Nephron progenitor cell (in vitro differentiated cells): ENCODE data around the gene OR52A5.
"Not testable (repeated sequence)": the region's sequence is repeated elsewhere in the genome, so short reads cannot be mapped to it uniquely, and the experiment has no call there.

Experiments
- DNase-seq: peaks from one replicate; pipeline ENCODE4 v3.0.0; 2021
- H3K27ac Mint-ChIP-seq: 2 replicates; pipeline ENCODE4 v1.8.0; 2021; ENCODE audit warnings: mild to moderate bottlenecking, moderate library complexity, mixed read lengths
- H3K27me3 Mint-ChIP-seq: 2 replicates; pipeline ENCODE4 v1.8.0; 2021; ENCODE audit warnings: mild to moderate bottlenecking, low read depth, mixed read lengths; ENCODE audit not compliant: poor library complexity
- H3K36me3 Mint-ChIP-seq: 2 replicates; pipeline ENCODE4 v1.8.0; 2021; ENCODE audit warnings: low read depth, mixed read lengths
- H3K4me1 Mint-ChIP-seq: 2 replicates; pipeline ENCODE4 v1.8.0; 2021; ENCODE audit warnings: mixed read lengths
- H3K4me3 Mint-ChIP-seq: 2 replicates; pipeline ENCODE4 v1.8.0; 2021; ENCODE audit warnings: mild to moderate bottlenecking, moderate library complexity, mixed read lengths
- H3K9me3 Mint-ChIP-seq: 2 replicates; pipeline ENCODE4 v1.8.0; 2021; ENCODE audit warnings: mild to moderate bottlenecking, moderate library complexity, mixed read lengths
- TF ChIP-seq, protein P1 (sequence below): fragments of 200-600 bp; sonication (generic); IDR thresholded peaks from 2 replicates; pipeline ENCODE4 v1.5.0; 2021; ENCODE audit warnings: antibody characterized with exemption

Gene OR52A5

DNA sequence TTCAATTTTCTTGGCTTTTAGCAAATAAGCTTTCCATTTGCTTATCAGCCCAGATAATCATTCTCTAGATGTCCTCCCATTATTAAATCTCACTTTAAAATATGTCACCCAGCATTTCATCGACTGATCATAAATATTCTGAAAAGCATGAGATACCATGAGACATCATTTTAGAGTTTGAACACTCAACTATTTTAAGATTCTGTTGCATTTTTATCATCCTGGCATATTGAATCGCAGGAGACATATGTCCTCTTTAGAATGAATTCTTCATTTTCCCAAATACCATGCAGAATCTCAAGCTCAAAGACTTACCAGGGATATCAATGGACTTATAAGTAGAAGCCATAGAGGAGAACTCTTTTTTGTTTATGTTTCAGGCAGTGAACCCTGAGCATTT is at the start of gene OR52A5:
Gene OR52A5, minus strand, starts transcription at position 361 of the 400 bp plus-strand sequence. CDS start 5,714 bp downstream, outside the sequence.
- TF ChIP-seq, protein P1, sequence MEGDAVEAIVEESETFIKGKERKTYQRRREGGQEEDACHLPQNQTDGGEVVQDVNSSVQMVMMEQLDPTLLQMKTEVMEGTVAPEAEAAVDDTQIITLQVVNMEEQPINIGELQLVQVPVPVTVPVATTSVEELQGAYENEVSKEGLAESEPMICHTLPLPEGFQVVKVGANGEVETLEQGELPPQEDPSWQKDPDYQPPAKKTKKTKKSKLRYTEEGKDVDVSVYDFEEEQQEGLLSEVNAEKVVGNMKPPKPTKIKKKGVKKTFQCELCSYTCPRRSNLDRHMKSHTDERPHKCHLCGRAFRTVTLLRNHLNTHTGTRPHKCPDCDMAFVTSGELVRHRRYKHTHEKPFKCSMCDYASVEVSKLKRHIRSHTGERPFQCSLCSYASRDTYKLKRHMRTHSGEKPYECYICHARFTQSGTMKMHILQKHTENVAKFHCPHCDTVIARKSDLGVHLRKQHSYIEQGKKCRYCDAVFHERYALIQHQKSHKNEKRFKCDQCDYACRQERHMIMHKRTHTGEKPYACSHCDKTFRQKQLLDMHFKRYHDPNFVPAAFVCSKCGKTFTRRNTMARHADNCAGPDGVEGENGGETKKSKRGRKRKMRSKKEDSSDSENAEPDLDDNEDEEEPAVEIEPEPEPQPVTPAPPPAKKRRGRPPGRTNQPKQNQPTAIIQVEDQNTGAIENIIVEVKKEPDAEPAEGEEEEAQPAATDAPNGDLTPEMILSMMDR, result no peak
- H3K27ac Mint-ChIP-seq, result no peak within 1 kb of the TSS
- DNase-seq, result no peak
- no peak within 1 kb of the TSS for H3K4me3 Mint-ChIP-seq
- H3K4me1 Mint-ChIP-seq, result no peaks in the 10 kb centered on the region
- no peaks in the 10 kb centered on the region for H3K9me3 Mint-ChIP-seq
- H3K27me3 Mint-ChIP-seq, result no peaks in the 10 kb centered on the region
- H3K36me3 Mint-ChIP-seq, result no peaks in the 10 kb centered on the region

DNA sequence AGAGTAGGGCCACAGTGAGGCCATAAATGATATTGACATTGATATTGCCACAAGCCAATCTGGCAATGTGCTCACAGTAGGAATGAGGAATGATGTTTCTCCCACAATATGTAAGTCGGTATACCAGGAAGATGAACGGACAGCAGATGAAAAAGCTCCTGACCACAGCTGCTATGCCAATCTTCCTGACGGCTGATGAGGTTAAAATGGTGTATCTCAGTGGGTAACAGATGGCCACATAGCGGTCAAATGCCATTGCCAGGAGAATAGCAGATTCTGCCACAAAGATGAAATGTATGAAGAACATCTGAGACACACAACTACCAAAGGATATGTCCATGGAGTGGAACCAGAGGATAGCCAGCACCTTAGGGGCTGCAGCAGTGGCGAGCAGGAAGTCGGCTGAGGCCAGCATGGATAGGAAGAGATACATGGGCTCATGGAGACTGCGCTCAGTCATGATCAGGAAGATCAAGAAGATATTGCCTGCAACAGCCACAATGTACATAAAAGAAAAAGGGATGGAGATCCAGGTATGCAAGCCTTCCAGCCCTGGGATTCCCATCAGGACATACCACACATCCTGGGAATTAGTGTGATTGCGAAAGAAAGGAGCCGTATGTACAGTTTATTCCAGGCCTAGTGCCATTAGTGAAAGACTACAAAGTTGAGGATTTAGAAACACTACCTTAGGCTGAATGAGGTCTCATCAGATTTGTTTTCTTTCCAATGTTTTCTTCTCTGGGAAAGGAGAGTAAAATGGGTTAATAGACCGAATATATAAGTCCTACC is 40.1 kb upstream of the OR52A5 start:
- H3K27me3 Mint-ChIP-seq, result peaks cover 3% of the 10 kb centered on the region
- TF ChIP-seq, protein P1, result no peak
- H3K4me3 Mint-ChIP-seq, result no peak overlapping the region
- DNase-seq, result no peak
- H3K9me3 Mint-ChIP-seq, result no peaks in the 10 kb centered on the region
- H3K4me1 Mint-ChIP-seq, result no peaks in the 10 kb centered on the region
- H3K36me3 Mint-ChIP-seq, result no peaks in the 10 kb centered on the region
- H3K27ac Mint-ChIP-seq, result no peak overlapping the region

DNA sequence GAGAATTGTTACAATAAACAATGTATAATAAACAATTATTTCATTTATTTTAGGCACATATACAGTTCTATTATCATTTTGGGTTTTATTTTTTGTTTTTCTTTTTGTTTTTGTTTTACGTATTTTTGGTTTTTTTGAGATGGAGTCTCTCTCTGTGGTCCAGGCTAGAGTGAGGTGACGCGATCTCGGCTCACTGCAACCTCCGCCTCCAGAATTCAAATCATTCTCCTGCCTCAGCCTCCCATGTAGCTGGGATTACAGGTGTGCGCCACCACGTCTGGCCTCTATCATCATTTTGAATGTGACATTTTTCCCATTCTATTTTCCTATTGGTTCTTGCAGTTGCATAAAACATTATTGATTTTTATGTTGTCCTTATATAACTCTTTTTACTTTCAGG is 36.8 kb upstream of the OR52A5 start:
- Mint-ChIP-seq H3K4me3 (no peak overlapping the region), H3K4me1 (no peaks in the 10 kb centered on the region), H3K27me3 (peaks cover 3% of the 10 kb centered on the region), H3K36me3 (no peaks in the 10 kb centered on the region), H3K9me3 (no peaks in the 10 kb centered on the region), H3K27ac (no peak overlapping the region)
- DNase-seq, result no peak
- TF ChIP-seq, protein P1, result no peak

DNA sequence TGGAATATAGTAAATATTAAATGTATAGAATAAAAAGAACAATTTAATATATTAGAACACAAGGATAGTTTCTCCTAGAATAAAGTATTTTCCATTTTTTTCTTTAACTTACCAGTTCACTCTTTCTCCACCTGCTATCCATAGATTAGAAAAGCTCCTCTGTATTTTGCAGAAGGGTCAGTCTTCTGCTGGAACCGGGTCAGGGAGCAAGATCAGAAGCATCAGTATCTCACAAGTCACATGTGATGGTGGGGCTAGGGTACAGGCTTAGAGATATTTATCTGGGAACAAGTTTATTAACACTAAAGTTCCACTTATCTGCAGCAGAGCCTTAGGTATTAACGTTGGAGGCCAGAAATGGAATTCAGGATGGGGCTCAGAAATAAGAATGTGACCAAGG is 33.7 kb upstream of the OR52A5 start:
- no peaks in the 10 kb centered on the region for H3K9me3 Mint-ChIP-seq

DNA sequence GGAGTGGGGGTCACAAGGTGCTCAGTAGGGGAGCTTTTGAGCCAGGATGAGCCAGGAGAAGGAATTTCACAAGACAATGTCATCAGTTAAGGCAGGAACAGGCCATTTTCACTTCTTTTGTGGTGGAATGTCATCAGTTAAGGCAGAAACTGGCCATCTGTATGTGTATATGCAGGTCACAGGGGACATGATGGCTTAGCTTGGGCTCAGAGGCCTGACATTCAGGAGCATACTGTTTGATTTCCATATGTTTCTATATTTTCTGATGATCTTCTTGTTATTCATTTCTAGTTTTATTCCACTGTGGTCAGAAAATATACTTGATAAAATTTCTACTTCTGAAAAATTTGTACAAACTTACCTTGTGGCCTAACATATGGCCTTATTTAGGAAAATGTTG is 27.7 kb upstream of the OR52A5 start:
- H3K9me3 Mint-ChIP-seq, H3K4me1 Mint-ChIP-seq, H3K4me3 Mint-ChIP-seq, H3K27me3 Mint-ChIP-seq, DNase-seq, H3K27ac Mint-ChIP-seq, H3K36me3 Mint-ChIP-seq: not testable (repeated sequence)

More for the DNA sequence above, 33.7 kb upstream of the OR52A5 start:
- DNase-seq, result no peak
- Mint-ChIP-seq H3K4me3 (no peak overlapping the region), H3K4me1 (no peaks in the 10 kb centered on the region), H3K27me3 (no peaks in the 10 kb centered on the region), H3K27ac (no peak overlapping the region), H3K36me3 (no peaks in the 10 kb centered on the region)
- TF ChIP-seq, protein P1, result no peak

DNA sequence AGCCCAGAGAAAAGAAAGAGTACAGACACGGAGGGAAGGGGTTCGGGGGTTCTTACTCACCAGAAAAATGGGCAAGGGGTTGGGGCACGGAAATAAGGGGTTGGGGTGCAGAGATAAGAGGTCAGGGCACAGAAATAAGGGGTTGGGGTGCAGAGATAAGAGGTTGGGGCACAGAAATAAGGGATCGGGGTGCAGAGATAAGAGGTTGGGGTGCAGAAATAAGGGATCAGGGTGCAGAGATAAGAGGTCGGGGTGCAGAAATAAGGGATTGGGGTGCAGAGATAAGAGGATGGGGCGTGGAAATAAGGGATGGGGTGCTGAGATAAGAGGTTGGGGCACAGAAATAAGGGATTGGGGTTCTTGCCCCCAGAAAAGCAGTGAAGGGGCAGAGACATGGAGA is 26.7 kb upstream of the OR52A5 start:
- not testable (repeated sequence) for DNase-seq, H3K4me1 Mint-ChIP-seq, H3K27me3 Mint-ChIP-seq, H3K27ac Mint-ChIP-seq, H3K4me3 Mint-ChIP-seq, H3K36me3 Mint-ChIP-seq, H3K9me3 Mint-ChIP-seq

DNA sequence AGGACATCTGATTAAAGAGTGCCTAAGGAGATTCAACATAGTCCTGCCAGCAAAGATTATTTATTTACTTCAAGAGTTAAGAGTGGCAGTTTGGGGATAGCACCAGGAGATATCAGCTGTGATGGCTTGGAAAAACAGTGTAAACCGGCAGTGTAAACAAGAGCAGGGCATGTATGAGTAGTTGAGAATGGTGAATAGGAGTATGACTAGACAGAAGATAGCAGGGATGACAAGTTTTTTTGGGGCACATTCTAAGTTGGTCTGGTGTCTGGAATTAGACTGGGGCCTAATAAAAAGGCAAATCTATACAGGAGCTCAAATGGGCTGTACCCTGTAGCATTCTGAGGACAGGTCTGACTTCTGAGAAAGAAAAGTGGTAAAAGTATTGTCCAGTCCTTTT is 22.9 kb upstream of the OR52A5 start:
- H3K27me3 Mint-ChIP-seq, H3K27ac Mint-ChIP-seq, H3K4me1 Mint-ChIP-seq, H3K9me3 Mint-ChIP-seq, H3K36me3 Mint-ChIP-seq, H3K4me3 Mint-ChIP-seq, DNase-seq: not testable (repeated sequence)

DNA sequence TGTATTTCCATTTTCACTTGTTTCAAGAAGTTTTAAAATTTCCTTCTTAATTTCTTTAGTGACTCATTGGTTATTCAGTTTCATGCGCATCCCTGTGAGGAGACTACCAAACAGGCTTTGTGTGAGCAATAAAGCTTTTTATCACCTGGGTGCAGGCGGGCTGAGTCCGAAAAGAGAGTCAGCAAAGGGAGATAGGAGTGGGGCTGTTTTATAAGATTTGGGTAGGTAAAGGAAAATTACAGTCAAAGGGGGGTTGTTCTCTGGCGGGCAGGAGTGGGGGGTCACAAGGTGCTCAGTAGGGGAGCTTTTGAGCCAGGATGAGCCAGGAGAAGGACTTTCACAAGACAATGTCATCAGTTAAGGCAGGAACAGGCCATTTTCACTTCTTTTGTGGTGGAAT is 22.1 kb upstream of the OR52A5 start:
- not testable (repeated sequence) for H3K4me1 Mint-ChIP-seq, H3K4me3 Mint-ChIP-seq, DNase-seq, H3K9me3 Mint-ChIP-seq, H3K27me3 Mint-ChIP-seq, H3K36me3 Mint-ChIP-seq, H3K27ac Mint-ChIP-seq
